GM18511 (cell line): ENCODE results near the gene DGKD.

Source experiments
- ATAC-seq: cut with Tn5 transposase; IDR thresholded peaks from one replicate; pipeline ENCODE4 v1.9.1; 2021; ENCODE audit warnings: mild to moderate bottlenecking, moderate library complexity; ENCODE audit not compliant: unreplicated experiment

The DGKD gene

DNA sequence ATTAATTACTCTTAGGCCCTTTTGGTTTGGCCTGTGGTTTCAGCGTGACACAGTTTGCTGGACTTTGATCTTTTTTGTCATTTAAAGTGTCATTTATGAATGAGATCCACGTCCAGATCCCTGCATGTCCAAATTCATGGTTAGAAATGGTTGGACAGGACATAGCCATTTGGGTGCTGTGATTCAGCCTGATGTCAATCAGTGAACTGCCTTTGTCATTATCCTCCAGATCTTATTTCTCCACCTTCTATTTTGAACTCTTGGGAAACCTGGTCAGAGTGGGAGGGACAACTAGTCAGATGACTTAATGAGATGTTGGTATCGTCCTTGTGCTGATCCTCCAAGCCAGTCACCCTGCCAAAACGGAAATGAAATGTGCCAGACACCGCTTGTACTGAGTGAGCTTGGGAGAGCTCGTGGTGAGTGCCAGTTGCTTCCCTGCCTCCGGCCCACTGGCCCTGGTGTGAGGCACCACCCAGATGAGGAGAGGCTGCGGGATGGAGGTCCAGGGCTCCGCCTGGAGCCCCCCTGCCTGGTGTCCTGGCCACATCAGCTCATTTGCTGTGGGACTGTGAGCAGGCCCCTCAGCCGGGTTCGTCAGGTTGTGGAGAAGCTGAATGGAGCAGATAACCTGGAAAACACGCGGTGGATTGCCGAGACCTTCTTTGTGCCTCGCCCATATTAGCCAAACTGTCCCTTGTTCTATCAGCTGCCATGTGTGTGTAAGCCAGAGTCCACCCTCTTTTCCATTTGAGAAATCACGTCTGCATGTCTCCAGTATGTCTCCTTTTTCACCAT is 70.1 kb downstream of the DGKD start:
- no peak for ATAC-seq

DNA sequence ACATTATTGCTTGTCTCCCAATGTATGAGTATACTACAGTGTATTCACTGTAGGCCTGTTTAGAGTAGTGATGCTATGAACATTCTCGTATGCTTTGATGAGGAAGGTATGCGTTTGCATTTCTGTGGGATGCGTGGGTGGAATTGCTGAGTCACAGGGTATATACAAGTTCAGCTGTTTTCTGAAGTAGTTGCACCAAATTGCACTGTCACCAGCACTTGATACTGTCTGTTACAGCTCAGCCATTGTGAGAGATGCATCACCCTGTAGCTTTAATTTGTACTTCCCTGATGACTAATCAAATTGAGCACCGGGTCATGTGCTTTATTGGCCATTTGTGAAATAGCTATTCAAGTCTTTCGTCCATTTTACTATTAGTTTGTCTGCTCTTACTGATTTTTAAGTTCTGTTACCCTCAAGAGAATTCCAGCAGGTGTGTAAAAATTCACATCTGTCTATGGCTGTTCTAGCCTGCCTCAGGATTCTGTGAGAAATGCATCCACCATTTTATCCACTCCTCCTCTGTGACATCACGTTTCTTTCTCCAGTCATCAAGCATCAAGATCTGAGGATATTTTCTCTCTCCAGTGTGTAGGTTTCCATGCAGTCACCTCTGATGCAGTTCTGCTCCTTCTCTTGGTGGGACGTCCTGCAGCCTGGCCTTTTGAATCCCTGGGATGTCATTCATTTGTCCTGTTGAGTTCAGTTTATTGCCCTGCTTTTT is 72.5 kb downstream of the DGKD start:
- ATAC-seq: no peak

DNA sequence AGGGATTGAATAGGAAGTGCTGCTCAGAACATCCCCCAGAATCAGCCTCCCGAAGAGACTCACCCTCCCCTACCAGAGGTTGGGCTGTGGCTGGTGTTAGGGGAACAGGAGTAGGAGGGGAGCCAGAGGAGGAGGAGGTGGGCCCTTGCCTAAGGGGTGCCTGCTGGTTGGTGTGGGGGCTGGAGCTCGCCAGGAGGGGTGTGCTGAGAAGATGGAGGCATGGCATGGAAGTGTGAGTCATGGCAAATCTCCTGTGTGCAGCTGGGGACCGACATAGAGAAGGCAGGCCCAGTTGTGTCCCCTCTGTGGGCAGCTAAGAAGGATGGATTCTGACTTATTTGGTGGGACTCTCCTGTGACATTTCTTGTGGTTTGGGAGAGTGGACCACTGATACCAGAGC is 73.7 kb downstream of the DGKD start:
- ATAC-seq: no peak

DNA sequence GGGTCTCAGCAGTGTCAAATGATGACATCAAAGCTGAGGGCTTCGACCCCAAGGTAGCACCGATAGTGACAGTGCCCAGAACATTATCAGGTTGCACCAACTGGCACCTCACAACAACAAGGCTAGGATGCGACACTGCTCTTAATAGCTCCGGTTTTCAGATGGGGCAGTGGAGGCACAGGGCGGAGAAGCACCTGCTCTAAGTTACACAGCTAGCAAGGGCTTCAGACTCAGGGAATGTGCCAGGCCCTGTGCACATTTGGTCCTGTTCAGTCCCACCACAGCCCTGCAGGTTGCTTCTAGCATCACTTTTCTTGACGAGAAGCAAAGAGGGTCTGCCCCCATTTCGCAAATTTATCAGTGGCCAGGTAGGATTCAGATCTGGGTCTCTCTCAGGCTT is 74.1 kb downstream of the DGKD start:
- ATAC-seq: no peak

DNA sequence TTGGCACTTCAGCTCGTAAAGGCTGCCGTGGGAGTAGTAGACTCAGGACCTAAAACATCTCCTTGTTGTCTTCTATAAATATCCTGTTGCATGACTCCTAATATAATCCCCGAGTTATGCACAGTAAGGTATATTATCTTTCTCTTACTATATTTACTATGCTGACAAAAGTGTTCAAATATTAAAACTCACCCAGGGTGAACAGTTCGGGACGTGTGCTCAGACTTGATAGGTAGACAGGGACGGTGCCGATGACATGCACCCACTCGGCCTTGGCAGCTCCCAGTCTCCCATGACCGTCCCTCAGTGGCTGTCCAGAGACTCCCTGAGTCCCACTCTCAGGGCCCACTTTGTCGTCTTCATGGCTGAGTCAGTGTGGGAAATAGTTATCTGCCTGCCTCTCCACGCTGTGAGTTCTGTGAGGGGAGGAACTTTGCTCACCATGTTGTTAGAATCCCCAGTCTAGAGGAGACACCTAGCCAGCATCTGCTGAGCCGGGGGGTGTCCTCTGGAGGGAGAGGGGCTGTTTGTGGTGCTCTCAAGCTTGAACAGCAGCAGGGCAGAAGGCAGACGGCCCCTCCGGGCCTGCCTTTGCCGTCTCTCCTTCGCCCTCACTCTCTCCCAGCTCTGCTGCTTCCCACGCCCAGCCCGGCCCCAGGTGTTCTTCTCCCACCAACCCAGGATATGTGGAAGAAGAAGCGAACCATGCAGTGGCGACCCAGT is 75.0 kb downstream of the DGKD start:
- no peak for ATAC-seq

DNA sequence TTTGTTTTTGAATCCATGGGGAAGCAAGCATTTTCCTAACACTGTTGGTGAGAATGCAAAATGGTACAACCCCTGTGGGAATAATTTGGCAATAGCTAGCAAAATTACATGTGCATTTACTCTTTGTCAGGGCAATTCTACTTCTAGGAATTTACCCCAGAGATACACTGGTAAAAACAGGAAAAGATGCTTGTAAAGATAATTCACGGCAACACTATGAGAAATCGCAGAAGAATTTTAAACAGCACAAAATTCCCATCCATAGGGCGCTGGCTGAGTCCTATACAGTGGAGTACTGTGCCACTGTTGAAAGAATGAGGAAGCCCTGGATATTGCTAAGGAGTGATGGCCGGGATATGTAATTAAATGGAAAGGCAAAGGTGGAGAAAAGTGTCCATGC is 75.8 kb downstream of the DGKD start:
- ATAC-seq: no peak

DNA sequence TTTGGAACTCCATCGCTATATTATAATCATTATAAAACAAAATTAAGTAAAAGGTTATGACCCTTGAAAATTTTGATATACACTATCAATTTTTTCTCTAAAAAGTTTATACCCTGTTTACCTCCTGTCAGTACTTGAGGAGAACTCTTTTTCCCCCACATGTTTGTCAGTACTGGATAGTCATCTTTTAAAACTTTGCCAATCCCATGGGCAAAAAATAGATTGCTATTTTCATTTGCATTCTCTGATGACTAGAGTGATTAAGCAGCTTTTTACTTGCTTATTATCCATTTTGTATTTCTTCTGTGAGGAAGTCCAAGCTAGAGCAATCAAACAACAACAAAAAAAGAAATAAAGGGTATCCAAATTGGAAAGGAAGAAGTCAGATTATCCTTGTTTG is 76.4 kb downstream of the DGKD start:
- ATAC-seq: no peak

DNA sequence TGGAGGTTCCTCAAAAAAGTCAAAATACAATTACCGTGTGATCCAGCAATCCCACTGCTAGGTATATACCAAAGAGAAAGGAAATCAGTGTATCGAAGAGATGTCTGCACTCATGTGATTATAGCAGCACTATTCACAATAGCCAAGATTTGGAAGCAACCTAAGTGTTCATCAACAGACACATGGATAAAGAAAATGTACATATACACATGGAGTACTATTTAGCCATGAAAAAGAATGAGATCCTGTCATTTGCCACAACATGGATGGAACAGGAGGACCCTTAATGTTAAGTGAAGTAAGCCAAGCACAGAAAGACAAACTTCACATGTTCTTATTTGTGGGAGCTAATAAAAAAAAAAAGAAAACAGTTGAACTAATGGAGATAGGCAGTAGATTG is 78.7 kb downstream of the DGKD start:
- no peak for ATAC-seq

DNA sequence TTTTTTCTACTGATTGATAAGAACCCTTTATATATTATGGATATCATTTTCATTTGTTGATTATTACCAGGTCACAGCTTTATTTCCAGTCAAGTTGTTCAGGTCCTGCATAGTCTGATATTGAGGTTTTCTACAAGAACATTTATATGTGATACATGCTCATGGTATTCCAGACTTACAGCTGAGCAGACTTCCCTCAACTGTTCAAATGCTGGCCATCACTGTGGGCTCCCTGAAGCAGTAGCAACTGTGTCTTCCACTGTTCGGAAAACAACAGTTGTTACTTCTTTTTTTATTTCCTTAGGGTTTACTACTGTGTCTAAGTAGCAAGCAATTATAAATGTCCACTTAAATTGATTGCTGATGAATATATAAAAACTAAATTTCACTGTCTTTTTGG is 79.5 kb downstream of the DGKD start:
- no peak for ATAC-seq

DNA sequence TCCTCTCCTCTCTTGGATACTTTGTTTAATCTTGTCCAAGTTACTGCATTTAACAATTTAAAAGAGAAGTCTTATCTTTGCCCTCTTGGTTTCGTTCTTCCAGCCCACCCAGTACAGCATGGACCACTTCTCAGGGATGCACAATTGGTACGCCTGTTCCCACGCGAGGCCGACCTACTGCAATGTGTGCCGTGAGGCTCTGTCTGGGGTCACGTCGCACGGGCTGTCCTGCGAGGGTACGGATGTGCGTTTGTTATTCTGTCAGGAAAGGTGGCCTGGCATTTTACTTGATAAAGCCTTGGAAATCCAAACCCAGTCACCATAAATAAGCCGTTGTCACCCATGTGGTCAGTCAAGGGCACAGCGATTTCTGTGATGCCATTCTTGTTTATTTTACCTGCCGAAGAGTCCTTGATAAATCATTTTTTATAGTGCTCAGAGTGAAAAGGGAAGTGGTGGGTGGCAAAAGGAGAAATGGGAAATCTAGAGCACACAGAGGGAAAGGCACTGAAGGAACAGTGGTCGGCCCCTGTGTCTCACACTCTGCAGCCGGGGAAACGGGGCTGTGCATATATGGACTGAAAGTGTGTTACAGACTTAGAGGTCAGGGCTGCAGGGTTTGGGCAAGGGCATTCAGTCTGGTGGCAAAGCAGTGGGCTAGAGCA is 80.5 kb downstream of the DGKD start:
- ATAC-seq: no peak

DNA sequence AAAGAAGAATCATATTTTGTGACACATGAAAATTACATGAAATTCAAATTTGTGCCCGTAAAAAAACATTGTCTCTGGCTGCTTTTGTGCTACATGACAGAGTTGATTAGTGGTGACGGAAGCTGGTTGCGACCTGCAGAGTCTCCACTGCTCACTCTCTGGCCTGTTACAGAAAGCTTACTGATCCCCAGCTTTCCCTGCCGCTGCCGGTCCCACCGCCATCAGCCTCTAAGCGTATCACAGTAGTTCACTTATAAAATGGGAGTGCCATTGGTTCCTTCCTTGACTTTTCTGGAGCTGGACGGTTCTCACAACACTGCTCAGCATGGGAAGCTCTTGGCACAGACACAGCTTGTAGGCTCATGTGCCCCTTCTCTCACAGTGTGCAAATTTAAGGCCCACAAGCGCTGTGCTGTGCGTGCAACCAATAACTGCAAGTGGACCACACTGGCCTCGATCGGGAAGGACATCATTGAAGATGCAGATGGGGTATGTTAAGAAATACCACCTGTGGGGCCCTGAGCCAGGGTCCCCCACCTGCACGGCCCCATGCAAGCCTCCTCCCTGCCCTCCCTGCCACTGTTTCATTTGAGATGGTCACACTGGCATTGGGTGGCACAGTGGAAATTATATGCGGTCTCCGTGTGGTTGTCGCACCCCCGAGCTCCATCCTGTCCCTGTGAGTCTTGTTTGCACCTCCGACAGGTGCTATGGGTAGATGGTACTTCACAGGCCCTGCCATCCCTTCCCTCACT is 81.3 kb downstream of the DGKD start:
- no peak for ATAC-seq

DNA sequence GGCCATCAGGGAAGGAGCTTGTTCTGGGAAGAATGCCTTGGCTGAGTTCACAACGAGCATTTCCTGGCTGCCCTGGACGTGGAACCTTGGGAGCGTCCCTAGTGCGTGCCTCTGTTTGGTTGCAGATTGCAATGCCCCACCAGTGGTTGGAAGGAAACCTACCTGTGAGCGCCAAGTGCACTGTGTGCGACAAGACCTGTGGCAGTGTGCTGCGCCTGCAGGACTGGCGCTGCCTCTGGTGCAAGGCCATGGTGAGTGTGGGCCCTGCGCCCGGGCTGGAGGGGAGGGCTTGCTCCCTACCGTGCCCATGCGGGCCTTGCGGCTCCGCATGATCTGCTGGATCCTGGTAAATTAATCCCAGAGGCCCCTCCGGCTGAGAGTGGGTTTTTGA is 81.9 kb downstream of the DGKD start:
- no peak for ATAC-seq

DNA sequence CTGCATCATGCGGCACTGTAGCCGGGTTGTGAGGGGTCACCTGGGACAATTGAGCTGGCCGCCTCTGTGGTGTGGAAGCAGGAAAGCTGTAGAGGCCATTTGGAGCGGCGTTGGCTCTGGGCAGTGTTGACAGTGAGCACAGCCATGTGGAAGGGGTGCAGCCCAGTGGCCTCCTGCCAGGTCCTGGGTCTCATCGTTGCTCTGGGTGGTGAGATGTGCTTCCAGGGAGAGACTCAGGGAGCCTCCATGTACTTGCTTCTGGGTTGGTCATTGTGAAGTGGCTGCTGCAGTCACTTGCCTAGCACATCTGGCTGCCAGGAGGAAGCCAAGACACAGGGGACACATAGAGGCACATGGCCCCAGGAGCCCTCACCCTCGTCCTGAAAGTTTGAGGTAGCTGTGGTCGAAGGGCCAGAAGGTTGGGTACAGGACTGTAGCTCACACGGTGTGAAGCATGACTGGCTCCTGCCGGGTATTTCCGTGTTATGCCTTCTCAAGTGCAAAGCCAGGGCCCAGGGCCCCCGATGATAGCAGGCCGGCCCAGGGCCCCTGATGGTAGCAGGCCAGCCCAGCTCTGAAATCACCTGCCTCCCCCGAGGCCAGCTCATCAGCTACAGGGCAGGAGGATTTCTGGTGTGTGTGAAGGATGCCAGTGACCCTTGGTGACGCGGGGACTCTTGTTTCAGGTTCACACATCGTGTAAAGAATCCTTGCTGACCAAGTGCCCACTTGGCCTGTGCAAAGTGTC is 82.6 kb downstream of the DGKD start:
- no peak for ATAC-seq

DNA sequence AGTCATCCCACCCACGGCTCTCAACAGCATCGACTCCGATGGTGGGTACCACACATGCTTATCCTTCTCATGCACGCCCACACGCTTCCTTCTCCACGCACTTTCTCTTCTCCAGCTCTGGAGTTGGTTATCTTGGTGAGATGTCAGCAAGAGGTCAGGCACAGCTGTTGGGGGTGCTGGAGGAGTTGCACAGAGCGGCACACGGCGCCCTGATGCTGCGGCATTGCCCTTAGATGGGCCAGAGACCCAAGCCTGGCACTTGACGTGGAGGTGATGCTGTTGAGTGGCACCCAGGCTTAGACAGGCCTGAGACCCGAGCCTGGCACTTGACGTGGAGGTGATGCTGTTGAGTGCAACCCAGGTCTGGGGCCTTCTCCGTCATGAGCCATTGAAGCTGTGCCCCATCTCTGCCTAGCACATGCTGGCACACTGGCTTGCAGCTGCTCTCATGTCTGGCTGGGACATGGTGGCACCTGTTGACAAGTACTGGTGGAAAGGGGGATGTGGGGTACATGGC is 83.2 kb downstream of the DGKD start:
- ATAC-seq: no peak

DNA sequence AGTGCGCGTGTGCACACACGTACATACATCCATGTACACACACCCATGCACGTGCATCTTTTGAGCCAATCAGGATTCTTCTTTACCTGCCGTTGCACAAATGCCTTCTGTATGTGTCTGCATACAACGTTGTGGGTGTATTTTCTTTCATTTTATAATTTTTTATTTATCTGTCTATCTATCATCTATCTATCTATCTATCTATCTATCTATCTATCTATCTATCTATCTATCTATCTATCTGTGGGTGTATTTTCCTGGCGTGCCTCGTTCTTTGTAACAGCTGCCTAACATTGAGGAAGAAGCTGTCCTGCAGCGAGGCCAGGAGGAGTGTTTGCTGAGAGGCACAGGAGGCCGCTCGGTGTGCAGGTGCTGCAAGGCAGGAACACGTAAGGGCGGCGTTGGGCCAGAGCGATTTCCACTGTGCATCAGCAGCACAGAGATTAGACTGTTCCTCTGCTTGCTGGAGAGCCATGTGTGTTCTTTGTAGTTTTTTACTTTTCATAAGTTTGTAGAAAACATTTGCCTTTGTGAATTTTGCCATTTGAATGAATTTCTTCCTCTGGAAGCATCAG is 84.4 kb downstream of the DGKD start:
- ATAC-seq: no peak

DNA sequence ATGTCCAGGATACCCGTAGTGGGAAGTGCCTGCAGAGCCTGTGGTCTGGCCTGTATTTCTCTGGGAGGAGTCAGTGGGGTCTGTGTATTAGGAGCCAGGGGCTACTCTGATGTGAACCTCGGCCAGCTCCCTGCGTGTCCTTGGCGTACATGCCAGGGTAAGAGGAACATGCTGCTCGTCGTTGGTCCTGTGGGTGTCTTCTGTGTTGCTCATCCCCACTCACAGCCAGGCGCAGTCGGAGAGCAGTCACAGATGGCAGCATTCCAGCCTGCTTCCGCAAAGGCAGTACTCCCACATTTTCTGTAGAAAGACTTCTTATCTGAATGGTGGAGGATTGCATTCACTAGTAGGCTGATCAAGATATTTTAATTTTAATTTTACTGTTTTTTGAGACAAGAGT is 84.9 kb downstream of the DGKD start:
- no peak for ATAC-seq

DNA sequence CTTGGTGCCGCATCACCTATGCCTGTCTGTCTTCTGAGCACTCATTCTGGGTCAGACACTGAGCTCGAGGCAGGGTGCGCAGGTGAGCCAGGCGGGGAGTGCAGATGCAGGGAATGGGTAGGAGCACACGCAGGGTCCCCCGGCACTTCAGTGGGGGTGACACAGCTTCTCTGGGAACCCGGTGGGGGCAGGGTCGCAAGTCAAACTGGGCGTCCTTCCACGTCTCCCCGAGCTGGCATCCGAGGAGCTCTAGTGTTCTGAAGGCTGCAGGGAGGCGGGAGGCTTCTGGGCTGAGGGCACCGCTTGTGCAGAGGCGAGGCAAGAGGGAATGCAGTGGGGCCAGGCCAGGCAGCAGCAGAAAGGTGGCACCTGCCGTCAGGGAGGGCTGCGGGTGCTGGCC is 86.0 kb downstream of the DGKD start:
- ATAC-seq: no peak

DNA sequence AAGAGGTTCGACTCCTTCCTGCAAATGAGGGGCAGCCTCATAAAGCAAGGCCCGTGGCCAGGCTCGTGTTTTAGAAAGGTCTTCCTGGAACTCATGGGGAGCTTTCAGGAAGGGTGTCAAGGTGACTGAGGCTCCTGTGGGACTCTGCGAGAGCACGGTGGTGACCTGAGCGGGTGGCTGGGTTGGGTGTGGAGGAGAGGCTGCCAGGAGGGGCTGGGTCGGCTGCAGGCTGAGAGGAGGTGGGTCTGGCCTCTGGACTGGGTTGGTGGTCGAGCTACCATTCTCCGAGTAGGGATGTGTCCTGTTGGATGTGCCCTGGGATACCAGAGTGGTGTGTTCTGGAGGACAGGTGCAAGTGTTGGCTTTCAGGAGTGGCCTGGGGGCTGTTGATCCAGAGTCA is 86.4 kb downstream of the DGKD start:
- ATAC-seq: no peak
